GM11168 (cell line): ENCODE data around the gene SMIM26.

Experiments used
- in situ Hi-C: fragments of 300-500 bp; cut with MboI; formaldehyde crosslinking; loops from one replicate; pipeline ENCODE4 v1.12.0; 2022; ENCODE audit warnings: low sequenced_read_pairs; ENCODE audit not compliant: unreplicated experiment

The SMIM26 gene

DNA sequence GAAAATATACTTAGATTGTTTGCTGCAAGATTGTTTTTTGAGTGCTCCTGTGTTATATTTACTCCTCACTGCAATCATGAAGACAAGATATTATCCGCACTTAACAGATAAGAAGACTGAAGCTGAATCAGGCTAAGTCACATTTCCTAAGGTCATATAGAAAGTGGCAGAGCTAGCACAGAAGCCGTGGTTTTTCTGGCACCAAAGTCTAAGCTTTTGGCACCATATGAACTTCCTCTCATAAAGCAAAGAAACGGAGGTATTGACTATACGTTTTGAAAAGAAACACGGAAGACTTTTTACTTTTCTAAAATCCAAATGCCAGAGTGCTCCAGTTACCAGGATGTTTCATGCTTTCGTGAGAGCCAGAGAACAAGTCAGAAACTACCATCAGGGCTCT is 11.3 kb downstream of the SMIM26 start:
- in situ Hi-C loops = no loop called here

DNA sequence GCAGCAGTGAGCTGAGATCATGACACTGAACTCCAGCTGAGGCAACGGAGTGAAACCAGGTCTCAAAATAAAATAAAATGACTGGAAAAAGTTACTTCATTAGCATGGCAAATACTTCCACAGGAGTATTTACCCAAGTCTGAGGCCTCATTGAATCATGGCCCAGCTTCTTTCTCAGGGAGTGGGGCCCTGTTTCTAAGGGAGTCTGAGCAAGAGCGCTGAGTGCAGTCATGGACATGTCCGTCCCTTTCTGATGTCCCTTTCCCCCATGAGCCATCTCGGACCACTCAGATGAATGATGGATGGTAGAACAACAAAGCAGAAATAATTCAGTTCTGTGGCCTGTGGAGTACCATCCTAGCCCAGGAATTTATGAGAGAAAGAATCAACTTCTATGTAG is 12.8 kb downstream of the SMIM26 start:
- in situ Hi-C loops = no loop called here

GRCh38 chr20:18585134-18585533 is 17.9 kb downstream of the SMIM26 start:
- in situ Hi-C loops = no loop called here

DNA sequence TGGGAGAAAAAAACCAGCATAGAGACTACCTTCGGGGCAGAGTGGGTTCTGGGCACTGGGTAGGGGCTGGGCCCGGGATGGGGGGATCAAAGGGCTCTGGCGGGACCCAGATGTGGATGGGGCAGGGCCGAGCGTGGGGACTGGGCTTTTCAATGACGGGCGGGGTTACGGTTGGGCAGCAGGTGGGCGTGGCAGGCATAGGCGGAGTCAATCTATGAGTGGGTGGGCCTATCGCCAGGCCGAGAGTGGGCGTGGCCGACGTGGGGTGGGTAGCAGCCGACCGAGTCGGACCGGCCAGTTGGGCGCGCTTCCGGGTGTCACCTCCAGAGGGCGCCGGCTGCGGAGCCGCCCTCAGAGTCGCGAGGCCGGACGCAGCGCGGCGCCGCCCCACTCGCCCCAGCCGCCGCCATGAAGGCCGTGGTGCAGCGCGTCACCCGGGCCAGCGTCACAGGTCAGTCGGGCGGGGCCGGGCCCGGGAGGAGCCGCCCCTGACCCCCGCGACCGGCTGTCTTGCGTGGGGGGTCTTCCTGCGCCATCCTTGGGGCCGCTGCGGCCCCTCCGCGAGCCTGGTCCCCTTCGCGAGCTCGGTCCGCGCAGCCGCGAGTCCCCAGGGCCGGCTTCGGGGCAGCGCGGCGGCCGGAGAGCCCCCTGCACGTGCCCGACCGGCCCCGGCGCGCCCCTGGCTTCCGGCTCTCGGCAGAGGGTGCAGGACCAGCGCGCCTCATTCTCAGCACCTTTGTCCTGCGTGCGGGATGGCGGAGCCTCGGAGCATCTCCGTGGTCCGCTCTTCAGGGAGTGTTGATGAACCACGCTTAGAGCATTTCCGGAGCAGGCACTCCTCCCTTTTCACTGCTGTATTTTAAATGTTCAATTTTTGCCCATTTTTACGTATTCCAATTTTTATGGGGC is 20.7 kb downstream of the SMIM26 start, which contains the start of gene DTD1:
Gene DTD1, plus strand, starts transcription at position 390 of the 909 bp plus-strand sequence. Its CDS starts 19 bp downstream, at position 409.
- in situ Hi-C loops = no loop called here

DNA sequence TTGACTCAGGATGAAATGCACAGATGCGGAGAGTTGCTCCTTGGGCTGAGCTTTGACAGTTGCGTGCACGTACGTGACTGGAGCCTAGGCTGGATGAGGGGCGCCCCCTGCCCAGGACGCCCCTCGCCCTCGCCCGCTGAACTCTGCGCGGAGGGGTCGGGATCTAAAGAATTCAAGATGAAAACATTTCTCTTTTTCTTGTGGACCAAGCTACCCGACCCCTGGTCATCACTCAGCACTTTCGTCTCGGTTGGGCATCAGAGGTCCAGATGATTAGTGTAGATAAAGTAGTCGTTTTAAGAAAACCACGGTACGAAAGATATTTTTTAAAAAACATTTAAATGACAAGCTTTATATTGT is 21.3 kb downstream of the SMIM26 start:
- in situ Hi-C loops = no loop called here

GRCh38 chr20:18589941-18590674 is 22.9 kb downstream of the SMIM26 start:
- in situ Hi-C loops = no loop called here

GRCh38 chr20:18596270-18596669 is 29.0 kb downstream of the SMIM26 start:
- in situ Hi-C loops = no loop called here

- in situ Hi-C loops = no loop called here
Observed at GRCh38 chr20:18609741-18610140, 42.5 kb downstream of the SMIM26 start.

DNA sequence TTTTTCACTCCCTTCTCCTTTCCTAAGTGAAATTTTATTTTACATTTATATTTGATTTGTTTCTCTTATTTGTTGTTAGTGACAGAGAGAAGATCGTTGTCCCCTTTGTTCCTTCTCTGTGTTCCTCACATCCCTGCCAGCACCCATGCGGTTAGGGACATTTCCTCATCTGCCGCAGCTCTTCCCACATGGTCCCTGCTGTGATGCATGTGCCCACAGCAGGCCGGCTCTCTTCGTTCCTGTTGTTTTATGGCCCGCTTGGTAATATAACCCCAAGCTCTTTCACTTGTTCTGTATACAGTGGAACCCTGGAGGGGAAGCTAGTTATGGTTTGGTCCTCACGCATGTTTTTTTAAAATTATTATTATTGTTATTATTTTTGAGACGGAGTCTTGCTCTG is 44.3 kb downstream of the SMIM26 start:
- in situ Hi-C loops = no loop called here

DNA sequence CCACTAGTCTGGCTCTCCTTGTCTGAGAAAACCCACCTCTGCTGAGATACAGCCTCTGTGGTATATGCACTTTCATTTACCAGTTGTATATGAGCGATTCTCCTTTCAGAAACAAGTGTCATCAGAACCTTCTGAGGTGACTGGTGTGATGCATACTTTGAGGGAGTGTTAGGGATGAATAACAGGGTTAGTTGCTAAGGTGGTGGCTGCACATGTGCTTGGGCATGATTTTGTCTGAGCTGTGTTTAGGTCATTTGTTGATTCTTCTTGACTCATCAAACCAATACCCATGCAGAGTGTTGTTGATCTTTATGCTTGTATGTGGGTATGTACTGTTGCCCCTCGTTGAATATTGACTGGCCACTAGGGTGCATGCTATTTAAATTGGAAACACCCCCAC is 46.3 kb downstream of the SMIM26 start:
- in situ Hi-C loops = no loop called here

GRCh38 chr20:18614244-18614643 is 47.0 kb downstream of the SMIM26 start:
- in situ Hi-C loops = no loop called here

DNA sequence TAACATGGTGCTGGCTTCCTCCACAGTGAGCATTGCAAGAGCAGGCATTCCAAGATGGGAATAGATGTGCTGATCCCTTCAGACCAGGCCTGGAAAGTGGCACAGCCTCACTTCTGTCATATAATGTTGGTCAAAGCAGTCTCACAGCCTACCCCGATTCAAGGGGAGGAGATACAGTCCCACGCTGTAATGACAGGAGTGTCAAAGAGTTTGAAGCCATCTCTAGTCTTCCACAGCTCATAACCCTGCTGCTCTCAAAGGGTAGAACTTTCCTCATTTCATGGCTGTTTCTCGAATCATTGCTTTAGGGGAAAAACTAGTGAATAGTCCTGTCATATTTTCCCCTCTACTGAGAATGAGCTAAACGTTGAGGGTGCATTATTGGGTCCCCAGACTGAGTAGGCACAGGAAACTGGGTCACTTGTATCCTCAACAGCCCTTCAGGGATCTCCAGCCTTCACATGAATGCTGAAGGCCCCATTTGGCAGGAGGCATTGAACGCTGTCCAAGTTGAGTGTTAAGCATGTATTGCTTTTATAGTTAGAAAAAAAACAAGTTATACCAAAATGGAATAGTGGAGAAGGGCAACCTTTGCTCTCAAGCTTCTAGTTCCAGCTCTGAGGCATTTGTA is 47.9 kb downstream of the SMIM26 start:
- in situ Hi-C loops = no loop called here
